A549 (cell line): ENCODE data around the gene MED9.

Experiments
- CTCF ChIP-seq: fragments of >200 bp; sonication (Bioruptor Twin); formaldehyde crosslinking; IDR thresholded peaks from 3 replicates; pipeline ENCODE4 v1.5.1; 2016
- HMGXB4 ChIP-seq: fragments of 250-450 bp; sonication (Bioruptor Pico); IDR thresholded peaks from 2 replicates; pipeline ENCODE4 v1.5.0; 2021; ENCODE audit warnings: mild to moderate bottlenecking, moderate library complexity, borderline replicate concordance

GRCh38 chr17:17506181-17506741 lies 29.5 kb downstream of the MED9 start:
- TF ChIP-seq CTCF: no peak
- no peak for TF ChIP-seq HMGXB4 (CRISPR knock-in tag)
